GM10266 (cell line): ENCODE measurements around the gene CLRN2.

Experiments used
- DNase-seq: peaks from one replicate; pipeline ENCODE4 v3.0.0; 2012; ENCODE audit errors: extremely low spot score
- TF ChIP-seq, protein P1 (sequence below): IDR thresholded peaks from 2 replicates; pipeline ENCODE4 v1.5.1; 2012; ENCODE audit warnings: mild to moderate bottlenecking, low read depth; ENCODE audit not compliant: control insufficient read depth, insufficient read depth; ENCODE audit errors: missing control alignments

CLRN2 gene

DNA sequence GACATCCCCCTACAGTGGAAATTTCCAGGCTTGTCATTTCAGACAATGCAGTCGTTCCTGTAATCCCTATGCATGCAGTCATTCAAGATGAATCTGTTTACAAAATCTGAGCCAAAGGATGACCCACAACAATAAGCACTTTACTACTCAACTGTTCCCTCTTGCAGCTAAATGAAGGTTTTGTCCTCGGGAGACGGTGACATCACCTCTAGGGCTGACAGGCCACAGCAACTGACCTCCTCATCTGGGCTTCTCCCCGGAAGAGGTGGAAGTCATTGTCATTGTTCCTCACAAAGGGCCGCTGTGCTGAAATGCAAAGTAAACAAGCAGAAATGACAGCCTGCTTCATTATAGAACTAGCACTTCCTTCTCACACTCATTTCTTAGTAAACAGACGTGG, 29.2 kb downstream of the CLRN2 start:
- TF ChIP-seq, protein P1, sequence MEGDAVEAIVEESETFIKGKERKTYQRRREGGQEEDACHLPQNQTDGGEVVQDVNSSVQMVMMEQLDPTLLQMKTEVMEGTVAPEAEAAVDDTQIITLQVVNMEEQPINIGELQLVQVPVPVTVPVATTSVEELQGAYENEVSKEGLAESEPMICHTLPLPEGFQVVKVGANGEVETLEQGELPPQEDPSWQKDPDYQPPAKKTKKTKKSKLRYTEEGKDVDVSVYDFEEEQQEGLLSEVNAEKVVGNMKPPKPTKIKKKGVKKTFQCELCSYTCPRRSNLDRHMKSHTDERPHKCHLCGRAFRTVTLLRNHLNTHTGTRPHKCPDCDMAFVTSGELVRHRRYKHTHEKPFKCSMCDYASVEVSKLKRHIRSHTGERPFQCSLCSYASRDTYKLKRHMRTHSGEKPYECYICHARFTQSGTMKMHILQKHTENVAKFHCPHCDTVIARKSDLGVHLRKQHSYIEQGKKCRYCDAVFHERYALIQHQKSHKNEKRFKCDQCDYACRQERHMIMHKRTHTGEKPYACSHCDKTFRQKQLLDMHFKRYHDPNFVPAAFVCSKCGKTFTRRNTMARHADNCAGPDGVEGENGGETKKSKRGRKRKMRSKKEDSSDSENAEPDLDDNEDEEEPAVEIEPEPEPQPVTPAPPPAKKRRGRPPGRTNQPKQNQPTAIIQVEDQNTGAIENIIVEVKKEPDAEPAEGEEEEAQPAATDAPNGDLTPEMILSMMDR, result no peak
- DNase-seq, result no peak

DNA sequence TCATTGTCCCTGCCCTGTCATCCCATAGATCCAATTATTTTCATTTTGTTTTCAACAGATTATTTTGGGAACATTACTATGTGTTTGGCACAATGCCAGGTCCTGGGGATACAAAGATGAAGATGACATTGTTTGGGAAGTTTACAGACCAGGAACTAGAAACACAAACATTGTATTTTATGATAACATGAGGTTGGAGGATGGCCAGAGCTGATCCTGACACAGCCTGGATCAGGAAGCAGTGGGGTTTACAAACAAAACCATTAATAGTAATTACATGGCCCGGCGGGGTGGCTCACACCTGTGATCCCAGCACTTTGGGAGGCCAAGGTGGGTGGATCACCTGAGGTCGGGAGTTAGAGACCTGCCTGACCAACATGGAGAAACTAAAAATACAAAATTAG, 29.9 kb downstream of the CLRN2 start:
- DNase-seq, result no peak
- TF ChIP-seq, protein P1, result no peak

DNA sequence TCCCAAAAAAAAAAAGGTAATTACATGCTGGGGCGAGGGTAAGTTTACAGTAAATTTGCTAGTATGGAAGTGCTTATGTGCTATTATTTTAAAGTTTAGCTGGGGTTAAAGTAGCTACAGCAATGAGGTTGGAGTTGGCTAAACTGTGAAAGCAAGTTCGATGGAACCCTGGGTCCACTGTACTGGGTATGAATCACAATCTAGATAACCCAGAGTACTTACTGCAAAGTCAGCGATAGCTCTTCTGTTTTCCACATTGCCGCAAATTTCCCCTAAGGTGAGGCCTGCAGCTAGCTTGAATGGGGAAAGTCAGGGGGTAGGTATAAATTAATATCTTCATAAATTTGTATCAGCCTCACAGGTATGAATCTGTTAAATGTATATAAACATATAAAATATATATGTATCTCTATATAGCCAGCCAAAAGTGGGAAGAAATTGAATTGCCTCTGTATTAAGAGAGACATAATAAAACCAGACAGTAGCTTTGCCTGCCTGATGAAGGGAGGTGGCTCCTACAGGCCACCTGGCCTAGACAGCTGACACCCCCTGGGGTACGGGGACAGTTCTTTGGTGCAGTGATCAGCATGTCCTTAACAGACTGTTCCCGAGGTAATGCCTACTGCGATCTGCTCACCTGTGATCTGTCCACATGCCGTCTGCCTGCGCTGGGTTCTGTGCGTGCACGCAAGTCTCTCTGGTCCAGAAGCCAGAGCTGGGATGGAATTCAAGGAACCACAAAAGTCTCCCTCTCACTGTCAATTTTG, 30.6 kb downstream of the CLRN2 start:
- TF ChIP-seq, protein P1, result no peak
- no peak for DNase-seq

DNA sequence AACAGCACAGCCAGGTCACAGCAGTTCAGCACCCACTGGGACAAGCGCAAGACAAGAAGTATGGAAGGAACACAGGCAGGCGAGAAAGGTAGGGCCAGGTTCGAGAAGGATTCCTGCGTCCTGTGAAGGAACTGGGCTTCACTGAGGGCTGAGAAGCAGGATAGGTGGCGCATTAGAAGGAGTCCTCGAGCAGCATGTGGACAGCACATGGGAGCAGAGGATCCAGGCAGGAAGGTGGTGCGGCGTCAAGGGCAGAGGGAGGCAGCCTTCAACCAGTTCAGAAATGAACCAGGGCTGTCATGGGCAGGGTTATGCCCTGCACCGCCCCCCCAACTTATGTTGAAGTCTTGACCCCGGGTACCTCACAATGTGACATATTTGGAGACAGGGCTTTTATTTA, 31.3 kb downstream of the CLRN2 start:
- TF ChIP-seq, protein P1, result no peak
- DNase-seq, result no peak

DNA sequence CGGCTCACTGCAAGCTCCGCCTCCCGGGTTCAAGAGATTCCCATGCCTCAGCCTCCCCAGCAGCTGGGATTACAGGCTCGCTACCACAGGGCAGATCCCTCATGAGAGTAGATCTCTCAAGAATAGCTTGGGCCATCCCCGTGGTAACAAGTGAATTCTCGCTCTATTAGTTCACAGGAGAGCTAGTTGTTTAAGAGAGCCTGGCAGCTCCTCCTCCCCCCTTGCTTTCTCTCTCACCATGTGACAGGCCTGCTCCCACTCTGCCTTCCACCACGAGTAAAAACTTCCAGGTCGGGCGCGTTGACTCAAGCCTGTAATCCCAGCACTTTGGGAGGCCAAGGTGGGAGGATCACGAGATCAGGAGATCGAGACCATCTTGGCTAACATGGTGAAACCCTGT, 31.7 kb downstream of the CLRN2 start:
- TF ChIP-seq, protein P1, result no peak
- DNase-seq, result no peak

DNA sequence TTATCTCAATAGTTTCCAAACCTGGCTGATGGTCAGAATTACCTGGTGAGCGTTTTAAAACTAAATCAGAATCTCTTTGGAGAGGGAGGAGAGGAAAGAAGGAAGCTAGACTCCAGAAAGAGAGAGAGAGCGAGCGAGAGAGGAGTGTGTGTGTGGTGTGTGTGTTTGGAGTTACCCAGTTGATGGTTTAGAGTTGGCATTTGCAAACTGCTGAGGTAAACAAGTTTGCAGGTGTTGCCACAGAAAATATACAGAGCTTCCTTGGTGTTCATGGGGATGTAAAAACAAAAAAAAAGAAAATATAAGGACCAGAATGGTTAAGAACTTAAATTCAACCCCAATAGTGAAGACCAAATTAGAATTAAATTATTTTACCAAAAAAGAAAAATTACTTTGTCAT, 35.6 kb downstream of the CLRN2 start:
- no peak for DNase-seq
- TF ChIP-seq, protein P1, result no peak

DNA sequence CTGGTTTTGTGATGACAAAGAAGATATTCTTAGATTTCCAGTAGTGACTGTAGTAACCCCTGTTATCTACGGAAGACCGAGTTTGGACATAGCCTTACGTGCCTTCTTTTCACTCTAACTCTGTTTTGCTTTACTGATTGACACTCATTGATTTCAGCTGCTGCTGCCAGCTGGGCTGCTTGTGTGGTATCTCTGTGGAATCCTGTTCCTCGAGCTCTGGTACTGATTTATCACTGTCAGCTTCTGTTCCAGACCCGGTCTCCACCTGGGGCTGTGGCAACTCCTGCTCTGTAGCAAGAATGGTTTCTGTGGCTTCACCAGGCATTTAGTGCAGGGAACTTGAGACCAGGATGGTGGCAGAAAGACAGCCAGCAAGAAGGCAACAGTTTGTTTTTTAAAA, 37.5 kb downstream of the CLRN2 start:
- TF ChIP-seq, protein P1, result no peak
- no peak for DNase-seq
